ENCODE results near the gene ADAMTS7.

ADAMTS7 gene, protein sequence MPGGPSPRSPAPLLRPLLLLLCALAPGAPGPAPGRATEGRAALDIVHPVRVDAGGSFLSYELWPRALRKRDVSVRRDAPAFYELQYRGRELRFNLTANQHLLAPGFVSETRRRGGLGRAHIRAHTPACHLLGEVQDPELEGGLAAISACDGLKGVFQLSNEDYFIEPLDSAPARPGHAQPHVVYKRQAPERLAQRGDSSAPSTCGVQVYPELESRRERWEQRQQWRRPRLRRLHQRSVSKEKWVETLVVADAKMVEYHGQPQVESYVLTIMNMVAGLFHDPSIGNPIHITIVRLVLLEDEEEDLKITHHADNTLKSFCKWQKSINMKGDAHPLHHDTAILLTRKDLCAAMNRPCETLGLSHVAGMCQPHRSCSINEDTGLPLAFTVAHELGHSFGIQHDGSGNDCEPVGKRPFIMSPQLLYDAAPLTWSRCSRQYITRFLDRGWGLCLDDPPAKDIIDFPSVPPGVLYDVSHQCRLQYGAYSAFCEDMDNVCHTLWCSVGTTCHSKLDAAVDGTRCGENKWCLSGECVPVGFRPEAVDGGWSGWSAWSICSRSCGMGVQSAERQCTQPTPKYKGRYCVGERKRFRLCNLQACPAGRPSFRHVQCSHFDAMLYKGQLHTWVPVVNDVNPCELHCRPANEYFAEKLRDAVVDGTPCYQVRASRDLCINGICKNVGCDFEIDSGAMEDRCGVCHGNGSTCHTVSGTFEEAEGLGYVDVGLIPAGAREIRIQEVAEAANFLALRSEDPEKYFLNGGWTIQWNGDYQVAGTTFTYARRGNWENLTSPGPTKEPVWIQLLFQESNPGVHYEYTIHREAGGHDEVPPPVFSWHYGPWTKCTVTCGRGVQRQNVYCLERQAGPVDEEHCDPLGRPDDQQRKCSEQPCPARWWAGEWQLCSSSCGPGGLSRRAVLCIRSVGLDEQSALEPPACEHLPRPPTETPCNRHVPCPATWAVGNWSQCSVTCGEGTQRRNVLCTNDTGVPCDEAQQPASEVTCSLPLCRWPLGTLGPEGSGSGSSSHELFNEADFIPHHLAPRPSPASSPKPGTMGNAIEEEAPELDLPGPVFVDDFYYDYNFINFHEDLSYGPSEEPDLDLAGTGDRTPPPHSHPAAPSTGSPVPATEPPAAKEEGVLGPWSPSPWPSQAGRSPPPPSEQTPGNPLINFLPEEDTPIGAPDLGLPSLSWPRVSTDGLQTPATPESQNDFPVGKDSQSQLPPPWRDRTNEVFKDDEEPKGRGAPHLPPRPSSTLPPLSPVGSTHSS (N-terminal part only)

DNA sequence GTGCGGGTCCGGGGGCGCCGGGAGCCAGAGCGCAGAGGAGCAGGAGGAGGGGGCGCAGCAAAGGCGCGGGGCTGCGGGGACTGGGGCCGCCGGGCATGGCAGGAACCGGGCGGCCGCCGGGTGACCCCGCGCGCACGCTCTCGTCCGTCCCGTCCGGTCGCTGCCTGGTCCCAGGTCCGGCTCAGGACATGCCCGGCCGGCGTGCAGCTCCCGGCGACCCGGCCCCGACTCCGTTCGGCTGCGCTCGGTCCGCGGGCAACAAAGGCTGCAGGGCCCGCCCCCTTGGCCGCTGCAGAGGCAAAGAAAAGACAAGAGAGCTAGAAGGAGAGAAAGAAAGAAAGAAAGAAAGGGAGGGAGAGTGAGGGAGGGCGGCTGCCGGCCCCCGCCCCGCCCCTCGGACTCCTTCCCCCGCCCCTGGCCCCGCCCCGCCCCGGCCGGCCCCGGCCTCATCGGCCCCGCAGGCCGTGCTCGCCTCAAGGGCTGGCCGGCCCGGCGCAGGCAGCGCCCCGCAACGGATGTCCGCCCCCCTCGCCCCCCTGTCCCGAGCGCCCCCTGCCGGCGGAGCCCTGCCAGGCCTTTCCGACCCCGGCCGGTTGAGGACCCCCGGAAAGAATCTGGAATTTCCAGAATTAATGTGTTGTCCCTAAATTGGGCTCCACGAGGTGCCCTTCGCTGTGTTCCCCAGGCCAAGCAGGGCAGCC is at the start of gene ADAMTS7:
Gene ADAMTS7 (minus strand): TSS at position 341 of the 701 bp plus-strand sequence. CDS start 244 bp downstream, at position 97.
- peak; percentile 66 for DNase-seq (ENCODE audit: low read depth)
- peak within 1 kb of the TSS; percentile 57 for H3K4me3 ChIP-seq (ENCODE audit: low read length)
- TF ChIP-seq, protein P1, sequence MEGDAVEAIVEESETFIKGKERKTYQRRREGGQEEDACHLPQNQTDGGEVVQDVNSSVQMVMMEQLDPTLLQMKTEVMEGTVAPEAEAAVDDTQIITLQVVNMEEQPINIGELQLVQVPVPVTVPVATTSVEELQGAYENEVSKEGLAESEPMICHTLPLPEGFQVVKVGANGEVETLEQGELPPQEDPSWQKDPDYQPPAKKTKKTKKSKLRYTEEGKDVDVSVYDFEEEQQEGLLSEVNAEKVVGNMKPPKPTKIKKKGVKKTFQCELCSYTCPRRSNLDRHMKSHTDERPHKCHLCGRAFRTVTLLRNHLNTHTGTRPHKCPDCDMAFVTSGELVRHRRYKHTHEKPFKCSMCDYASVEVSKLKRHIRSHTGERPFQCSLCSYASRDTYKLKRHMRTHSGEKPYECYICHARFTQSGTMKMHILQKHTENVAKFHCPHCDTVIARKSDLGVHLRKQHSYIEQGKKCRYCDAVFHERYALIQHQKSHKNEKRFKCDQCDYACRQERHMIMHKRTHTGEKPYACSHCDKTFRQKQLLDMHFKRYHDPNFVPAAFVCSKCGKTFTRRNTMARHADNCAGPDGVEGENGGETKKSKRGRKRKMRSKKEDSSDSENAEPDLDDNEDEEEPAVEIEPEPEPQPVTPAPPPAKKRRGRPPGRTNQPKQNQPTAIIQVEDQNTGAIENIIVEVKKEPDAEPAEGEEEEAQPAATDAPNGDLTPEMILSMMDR (conservative IDR thresholded peaks at IDR 0.05; ENCODE audit: low read length) = peak; percentile 50

DNA sequence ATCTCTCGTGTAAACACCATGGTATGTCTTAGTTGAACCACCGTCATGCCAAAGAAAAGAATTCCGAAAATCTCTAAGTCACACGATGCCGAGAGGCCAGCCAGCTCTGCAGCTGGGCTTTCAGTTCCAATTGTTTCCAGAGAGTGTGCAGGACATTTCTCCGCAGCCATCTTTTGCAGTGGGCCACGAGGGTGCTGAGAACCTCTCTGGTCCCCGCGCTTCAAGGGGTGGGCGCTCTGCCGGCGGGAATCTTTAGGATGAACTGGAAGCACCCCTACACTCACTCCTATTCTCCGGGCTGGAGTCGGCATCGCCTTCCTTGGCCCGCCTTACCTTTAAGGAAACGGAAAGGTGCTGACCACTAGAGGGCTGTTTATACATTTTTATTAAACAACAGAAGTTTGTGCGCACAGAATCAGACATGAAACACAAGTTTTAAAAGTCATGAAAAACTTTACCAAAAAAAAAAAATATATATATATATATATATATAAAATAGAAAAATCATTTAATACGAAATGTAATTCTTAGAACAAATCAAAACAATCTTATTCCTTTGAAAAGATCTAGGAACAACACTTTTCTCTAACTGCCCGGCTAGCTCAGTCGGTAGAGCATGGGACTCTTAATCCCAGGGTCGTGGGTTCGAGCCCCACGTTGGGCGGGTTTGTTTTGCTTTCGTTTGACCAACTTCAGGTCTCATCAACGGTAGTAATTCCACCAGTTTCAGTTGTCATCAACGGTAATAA is 48.9 kb upstream of the ADAMTS7 start:
- TF ChIP-seq, protein P1 (conservative IDR thresholded peaks at IDR 0.05; ENCODE audit: low read length) = peak; percentile 61
- peak overlapping the region; percentile 59 for H3K4me3 ChIP-seq (ENCODE audit: low read length)
- DNase-seq (ENCODE audit: low read depth) = peak; percentile 86

DNA sequence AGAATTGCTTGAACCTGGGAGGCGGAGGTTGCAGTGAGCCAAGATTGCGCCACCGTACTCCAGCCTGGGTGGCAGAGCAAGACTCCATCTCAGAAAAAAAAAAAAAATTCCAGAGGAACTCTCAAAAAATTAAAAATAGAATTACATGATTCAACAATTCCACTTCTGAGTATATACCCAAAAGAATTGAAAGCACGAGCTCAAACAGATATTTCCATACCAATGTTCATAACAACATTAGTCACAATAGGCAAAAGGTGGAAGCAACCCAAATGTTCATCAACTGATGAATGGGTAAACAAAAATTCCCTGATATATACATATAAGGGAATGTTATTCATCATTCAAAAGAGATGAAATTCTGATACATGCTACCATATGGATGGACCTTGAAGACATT is 44.5 kb upstream of the ADAMTS7 start:
- TF ChIP-seq, protein P1 (conservative IDR thresholded peaks at IDR 0.05; ENCODE audit: low read length) = no peak
- peak; percentile 88 for DNase-seq (ENCODE audit: low read depth)
- H3K4me3 ChIP-seq (ENCODE audit: low read length) = no peak overlapping the region

DNA sequence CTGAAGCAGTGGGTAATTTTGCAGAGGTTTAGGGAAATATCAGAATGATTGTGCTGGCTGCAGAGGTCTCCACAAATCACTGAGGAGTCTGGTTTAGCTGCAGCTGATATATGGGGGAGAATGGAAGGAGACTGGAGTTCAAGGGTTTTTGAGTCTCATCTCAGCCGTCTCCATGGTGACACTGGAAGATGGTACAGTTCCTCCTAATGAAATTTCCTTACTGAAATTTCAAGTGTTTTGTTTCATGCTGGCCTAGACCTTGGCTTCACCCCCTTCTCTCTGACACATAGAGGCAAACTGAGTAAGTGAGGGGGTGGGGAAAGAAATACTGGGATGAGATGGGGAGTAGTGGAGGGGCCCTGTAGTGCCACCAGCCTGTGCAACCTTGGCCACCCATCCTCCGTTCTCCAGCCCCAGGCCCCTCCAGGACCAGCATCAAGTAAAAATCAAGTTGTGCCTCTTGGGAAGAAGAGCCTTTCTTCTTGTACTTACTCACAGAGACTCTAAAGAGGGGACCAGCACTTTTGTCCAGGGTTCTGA is 43.6 kb upstream of the ADAMTS7 start:
- no peak overlapping the region for H3K4me3 ChIP-seq (ENCODE audit: low read length)
- TF ChIP-seq, protein P1 (conservative IDR thresholded peaks at IDR 0.05; ENCODE audit: low read length) = no peak

DNA sequence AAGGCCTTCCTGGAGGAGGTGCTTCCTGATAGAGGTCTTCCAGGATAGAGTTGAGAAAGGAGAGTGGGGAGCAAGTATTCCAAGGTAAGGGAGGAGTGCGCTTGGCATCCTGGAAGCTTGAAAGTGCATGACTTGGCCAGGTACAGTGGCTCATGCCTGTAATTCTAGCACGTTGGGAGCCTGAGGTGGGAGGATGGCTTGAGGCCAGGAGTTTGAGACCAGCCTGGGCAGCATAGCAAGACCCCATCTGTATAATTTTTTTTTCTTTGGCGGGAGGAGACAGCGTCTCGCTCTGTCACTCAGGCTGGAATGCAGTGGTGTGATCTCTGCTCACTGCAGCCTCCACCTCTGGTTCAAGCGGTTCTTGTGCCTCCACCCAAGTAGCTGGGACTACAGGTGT is 42.2 kb upstream of the ADAMTS7 start:
- TF ChIP-seq, protein P1 (conservative IDR thresholded peaks at IDR 0.05; ENCODE audit: low read length) = no peak
- DNase-seq (ENCODE audit: low read depth) = no peak
- H3K4me3 ChIP-seq (ENCODE audit: low read length) = no peak overlapping the region

More for the DNA sequence above, 43.6 kb upstream of the ADAMTS7 start:
- DNase-seq (ENCODE audit: low read depth) = no peak

All from AG10803 (cell line).